GM21825 (cell line): ENCODE data around the gene ARHGAP29.

Source experiments
- ATAC-seq: cut with Tn5 transposase; IDR thresholded peaks from one replicate; pipeline ENCODE4 v1.9.1; 2021; ENCODE audit warnings: mild to moderate bottlenecking, moderate library complexity; ENCODE audit not compliant: unreplicated experiment

Gene ARHGAP29

DNA sequence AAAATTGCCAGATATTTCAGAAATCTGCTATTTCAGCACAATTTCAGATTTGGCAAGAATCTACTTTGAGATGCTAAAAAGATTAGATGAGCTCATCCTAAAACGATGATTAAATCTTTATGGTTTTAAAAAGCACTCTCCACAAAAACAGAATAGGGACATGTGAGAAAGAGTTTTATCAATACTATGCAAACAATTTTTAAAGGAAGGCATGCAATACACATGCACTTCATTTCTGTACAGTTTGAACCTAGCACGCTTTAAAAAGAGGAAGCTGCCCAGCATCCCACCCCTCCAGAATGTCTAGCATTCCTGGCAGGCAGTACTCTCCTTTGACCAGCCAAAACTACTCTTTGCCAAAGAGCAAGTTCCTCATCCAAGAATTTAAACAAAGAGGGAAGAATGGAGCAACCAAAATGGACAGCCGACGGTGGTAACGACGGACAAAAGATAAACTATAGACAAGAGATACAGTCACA, 1.3 kb downstream of the ARHGAP29 start:
- ATAC-seq = no peak

DNA sequence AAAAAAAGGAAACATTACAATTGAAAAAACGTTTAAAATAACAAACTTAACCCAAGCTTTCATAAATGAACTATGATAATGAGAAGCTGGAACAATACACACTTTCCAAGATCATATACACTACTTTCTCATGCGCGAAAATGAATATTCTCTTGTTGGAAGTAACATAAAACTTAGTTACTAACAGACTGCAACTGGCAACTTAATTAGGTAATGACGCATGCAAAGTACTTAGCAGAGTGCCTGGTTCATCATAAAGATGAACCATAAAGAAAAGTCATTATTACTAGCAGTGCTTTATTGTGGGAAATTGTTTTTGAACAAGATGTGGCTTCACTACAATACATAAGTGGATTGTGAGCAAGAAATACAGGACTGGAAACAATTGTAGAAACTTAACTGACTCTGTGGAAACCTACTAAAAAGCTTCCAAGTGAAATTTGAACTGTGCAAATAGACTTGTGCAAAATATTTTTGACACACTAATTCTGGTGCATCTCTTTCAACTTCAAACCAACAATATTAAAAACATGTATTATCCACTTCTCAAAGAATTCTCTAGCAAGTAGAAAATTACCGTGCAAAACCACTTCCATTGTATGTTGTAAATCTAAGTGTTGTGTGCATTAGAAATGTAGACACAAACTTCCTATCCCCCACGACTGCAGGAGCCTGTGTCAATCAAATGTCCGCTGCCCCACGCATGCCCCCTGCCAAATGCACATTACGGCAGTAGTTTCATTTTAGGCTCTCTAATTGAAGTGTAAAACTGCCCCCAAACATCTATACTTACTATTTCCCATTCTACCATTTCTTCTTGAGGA, 2.0 kb downstream of the ARHGAP29 start:
- no peak for ATAC-seq

DNA sequence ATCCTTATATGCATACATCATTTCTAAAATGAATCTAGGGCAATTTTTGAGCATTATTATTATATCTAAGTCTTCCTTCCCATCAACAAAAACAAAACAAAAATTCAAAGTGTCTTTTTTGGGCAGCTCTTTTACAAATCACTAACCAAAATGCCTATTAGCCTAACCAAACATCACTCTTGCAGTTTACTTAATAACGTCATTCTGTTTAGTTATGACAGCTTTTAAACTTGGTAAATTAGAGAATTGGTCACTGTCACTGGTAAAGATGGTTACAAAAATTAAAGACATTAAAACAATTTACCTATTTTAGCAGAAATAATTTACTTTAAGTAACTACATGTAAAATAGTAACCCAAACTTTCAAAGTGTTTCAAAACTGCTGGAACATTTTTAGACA, 2.8 kb downstream of the ARHGAP29 start:
- no peak for ATAC-seq

- ATAC-seq = no peak
Observed at GRCh38 chr1:94231746-94232145, 5.6 kb downstream of the ARHGAP29 start.

- ATAC-seq = no peak
Observed at GRCh38 chr1:94230920-94231319, 6.5 kb downstream of the ARHGAP29 start.

DNA sequence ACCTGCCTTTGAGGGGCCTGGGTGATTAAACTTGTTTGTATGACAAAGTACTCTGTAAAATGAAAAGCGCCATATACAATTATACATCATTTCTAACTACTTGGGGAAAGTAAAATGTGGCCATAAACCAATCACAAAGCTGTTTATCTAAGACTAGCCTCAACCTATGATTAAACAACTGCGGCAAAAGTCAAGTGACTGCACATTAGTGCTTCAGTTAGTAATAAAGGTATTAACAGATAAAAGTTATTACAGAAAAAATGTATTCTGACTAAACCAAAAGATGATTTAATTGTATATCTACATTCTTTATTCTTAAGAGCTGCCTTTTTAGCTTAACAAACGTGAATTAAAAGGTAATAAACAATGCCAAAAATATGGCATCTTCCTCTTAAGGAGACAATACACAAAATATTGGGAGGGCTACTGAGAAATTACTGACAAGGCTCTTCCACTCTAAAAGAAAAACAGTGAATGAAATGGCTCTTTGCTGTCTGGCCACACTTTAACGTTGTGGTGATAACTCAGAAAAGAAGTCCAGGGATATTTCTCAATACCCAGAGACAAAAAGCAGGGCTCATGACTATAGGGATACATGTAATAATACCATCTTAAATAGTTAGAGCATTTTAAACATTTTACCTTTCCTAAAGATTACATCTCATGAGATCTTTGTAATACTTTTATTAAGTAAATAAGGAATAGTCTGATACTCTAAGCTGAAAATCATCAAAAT, 8.6 kb downstream of the ARHGAP29 start:
- ATAC-seq = no peak

GRCh38 chr1:94227624-94228023, 9.8 kb downstream of the ARHGAP29 start:
- no peak for ATAC-seq

DNA sequence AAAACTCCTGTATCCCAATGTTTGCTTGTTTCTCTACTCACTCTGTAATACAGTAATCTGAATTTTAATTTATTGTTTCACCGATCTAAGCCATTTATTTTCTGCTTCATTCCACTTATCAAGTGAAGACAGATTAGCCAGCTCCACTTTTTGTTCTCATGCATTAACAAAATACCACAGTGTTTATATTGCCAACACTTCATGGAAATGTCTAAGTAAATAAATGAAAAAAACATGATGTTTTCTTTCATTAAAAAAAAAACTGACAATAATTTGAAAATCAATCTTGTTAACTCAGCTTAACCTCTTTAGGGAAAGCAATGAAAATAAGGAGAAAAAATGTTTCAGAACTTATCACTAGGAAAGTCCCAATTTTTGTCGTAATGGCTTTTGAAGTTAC, 11.5 kb downstream of the ARHGAP29 start:
- ATAC-seq = no peak

DNA sequence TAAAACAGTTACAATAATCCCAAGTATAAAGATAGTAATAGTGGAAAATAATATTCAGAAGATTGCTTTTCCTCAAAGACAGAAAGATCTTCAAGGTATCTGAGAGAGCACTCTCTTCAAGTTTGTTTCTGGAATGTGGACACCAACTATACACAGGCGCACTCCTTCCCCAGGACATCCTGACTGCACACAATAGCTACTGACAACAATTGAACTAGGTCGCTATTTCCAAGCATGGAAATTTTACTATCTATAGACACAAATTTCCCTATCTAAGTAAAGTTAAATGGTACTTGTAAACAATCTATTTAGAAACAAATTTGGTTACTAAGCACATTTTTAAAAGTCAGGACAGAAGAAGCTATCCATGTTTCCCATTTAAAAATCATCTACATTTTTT, 19.1 kb downstream of the ARHGAP29 start:
- ATAC-seq = no peak

DNA sequence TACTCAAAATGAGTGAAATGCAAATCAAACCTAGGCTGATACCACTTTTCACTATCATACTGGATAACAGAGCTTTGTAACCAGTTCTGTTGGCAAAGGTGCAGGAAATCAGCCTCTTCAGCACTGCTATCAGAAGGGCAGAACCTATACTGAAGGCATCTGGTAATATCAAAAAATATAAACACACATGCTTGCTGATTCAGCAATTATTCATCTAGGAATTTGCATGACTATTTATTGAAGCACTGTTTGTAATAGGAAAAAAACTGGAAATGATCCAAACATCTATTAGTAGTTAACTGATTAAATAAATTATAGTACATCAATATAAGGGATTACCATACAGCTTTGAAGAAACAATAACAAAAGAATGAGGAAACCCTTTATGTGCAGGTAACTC, 21.4 kb downstream of the ARHGAP29 start:
- no peak for ATAC-seq

DNA sequence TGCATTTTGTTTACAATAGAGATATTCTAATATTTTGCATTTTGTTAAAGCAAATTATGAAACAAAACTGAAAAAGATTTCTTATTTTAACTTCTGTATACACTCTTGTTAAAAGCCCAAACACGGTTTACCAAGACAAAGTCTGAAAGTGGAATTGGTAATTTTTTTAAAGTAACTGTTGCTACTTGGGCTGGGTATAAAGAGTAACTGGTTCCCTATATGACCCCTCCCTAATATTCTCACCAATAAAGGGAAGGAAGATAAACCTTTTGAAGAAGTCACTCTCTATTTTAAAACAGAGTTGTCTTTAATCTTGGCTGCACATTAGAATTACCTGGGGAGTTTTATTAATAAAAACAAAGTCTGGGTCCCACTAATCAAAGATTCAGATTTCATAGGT, 27.4 kb downstream of the ARHGAP29 start:
- ATAC-seq = no peak

GRCh38 chr1:94209425-94209824, 28.0 kb downstream of the ARHGAP29 start:
- no peak for ATAC-seq

DNA sequence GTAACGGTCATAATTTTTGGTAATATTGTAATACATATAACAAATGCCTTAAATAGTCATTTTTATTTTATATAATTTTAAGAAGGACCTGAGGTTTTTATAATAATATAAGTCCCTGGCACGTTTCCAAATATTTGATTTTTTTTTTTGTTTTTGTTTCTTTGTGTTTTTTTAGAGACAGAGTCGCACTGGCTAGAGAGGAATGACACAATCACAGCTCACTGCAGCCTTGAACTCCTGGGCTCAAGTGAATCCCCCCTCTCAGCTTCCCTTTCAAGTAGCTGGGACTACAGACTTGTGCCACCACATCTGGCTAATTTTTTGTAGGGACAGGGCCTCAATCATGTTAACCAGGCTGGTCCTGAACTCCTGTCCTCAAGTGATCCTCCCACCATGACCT, 29.7 kb downstream of the ARHGAP29 start:
- no peak for ATAC-seq

DNA sequence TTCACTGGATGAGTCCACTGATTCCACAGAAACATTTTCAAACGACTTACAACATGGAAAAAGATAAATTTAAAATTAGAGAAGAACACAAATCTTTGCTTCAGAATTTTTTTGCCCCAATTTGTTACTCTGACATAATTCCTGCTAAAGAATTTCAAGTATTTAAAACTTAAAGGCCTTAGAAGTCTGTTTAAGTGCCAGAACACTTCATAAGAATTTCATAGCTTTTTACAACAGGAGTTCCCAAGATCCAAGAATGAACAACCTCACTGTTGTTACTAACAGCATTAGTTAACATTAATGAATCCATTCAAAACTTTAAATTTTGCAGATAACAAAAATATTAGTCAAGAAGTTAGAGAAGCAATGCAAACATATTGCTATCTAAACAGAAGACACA, 31.7 kb downstream of the ARHGAP29 start:
- ATAC-seq = no peak

DNA sequence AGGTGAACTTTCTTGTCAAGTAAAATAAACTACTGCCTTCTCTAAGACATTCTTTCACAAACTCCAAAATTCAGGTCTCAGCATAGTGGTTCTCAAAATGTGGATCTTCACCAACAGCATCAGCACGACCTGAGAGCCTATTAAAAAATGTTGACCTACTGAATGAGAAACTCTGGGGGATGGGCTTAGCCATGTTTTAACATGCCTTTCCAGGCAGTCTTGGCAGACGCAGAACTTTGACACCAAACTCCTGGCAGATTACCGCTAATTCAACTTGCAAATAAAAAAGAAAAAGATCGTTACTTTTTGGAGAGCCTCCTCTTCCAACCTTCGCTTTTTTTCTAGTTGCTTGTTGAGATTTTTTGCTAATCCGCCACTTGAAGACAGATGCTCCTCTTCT, 35.1 kb downstream of the ARHGAP29 start:
- no peak for ATAC-seq

DNA sequence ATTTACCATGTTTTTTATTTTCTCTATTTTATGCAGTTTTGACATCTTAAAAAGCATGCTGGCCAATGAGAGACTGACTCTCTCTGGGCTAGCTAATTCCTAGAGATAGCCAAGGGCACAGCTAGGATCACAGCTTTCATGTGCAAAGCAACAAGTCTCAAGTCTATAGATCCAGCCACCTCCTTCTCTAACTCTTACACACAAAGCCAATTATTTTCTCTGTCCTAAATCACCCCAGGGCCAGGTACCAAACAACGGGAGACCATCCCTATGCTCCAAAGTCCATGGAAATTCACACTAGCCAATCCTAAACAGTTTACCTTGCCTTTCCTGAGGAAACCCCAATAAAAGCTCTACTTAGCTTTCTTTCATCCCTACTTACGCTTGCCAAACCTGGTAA, 38.0 kb downstream of the ARHGAP29 start:
- no peak for ATAC-seq

DNA sequence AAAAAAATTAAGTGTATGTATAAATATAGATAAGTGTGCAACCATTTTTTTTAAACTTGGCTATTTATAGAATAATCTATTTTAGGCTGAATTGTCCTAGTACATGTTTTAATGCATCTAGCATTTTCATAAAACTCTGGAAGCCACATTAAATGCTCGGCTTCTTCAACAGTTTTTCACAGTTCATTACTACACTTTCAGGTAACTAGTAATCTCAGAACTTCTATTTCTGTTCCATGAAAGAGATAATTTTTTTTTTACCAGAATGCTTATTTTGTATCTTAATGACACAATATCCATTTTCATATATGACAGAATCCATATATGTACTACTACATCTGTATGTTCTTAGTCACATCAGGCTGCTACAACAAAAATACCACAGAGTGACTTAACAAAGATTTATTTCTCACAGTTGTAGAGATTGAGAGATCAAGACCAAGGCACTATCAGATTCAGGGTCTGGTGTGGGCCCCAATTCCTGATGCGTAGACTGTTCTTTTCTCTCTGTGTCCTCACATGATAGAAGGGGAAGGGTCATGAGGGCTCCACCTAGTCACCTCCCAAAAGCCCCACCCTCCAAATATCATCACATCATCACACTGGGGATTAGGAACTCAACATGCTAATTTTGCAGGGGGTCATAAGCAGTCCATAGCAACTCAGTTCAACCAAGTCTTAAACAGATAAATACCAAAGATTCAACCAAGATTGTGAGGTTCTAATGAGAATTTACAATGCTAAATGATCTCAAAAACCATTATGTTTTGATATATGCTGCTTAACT, 43.1 kb downstream of the ARHGAP29 start:
- no peak for ATAC-seq

GRCh38 chr1:94193128-94193527, 44.3 kb downstream of the ARHGAP29 start:
- ATAC-seq = no peak

DNA sequence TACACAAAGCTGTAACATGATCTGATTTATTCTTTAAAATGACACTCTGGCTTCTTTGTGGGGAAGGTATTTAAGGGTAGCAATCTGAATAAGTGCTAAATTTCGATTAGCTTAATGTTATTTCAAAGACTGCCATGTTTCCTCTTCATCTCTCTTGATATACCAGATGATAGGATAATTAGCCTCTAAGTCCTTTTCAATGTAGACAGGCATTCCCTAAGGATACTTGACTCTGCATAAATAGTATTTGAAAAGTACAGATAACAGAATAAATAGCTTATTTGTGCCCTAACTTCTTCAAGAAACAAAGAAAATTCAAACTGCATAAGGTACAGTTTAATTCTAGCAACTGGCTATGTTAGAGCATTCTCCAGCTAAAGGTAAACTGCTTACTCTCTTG, 46.2 kb downstream of the ARHGAP29 start:
- no peak for ATAC-seq

GRCh38 chr1:94186946-94187345, 50.4 kb downstream of the ARHGAP29 start:
- ATAC-seq = no peak

DNA sequence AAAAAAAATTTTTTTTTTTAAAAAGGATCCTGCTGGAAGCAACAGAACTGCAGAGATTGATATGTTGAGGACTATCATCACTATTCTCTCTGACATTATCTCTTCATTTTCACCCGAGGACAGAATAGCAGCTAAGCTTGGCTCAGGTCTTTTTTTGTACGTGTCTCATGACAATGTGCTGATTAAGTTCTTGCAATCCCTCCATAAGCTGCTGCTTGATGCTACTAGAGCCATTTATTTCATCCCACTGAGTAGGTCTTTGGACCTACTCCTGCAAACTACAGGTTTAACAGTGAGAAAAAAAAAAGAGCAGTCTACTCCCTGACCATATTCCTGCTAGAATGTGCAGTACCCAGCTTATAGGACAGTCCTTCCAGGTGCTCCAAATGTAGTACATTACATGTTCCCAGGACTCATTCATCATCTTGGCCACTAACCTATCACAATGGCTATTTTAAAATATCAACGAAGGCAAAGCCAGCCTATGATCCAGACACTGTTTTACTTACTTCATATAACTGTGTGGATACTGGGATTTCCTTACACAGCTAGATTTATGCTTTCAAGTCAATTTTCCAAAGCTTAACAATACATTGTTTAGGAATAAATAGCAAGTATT, 54.1 kb downstream of the ARHGAP29 start:
- no peak for ATAC-seq
